ENCODE measurements around the gene TMEM74B.
"Not testable (repeated sequence)": the region's sequence is repeated elsewhere in the genome, so short reads cannot be mapped to it uniquely, and the experiment has no call there.

TMEM74B gene

GRCh38 chr20:1177680-1178079 is 7.1 kb downstream of the TMEM74B start:
- no peak for DNase-seq

GRCh38 chr20:1174787-1175186 is 10.0 kb downstream of the TMEM74B start:
- DNase-seq = no peak

- DNase-seq = no peak
These were observed 11.1 kb downstream of the TMEM74B start for GRCh38 chr20:1173698-1174097.

- DNase-seq = no peak
These were observed 13.2 kb downstream of the TMEM74B start for GRCh38 chr20:1171461-1172093.

- no peak for DNase-seq
These were observed 15.6 kb downstream of the TMEM74B start for GRCh38 chr20:1169224-1169623.

GRCh38 chr20:1166948-1167720 is 17.6 kb downstream of the TMEM74B start:
- no peak for DNase-seq

- no peak for DNase-seq
These were observed 18.8 kb downstream of the TMEM74B start for GRCh38 chr20:1165941-1166340.

- DNase-seq = no peak
These were observed 19.3 kb downstream of the TMEM74B start for GRCh38 chr20:1165521-1165920.

- no peak for DNase-seq
These were observed 19.9 kb downstream of the TMEM74B start for GRCh38 chr20:1164871-1165270.

GRCh38 chr20:1163653-1164052 is 21.1 kb downstream of the TMEM74B start:
- DNase-seq = no peak

GRCh38 chr20:1163105-1163504 is 21.7 kb downstream of the TMEM74B start:
- DNase-seq = no peak

- no peak for DNase-seq
These were observed 23.8 kb downstream of the TMEM74B start for GRCh38 chr20:1160991-1161390.

- DNase-seq = no peak
These were observed 24.3 kb downstream of the TMEM74B start for GRCh38 chr20:1160496-1160895.

GRCh38 chr20:1155342-1155741 is 29.4 kb downstream of the TMEM74B start:
- DNase-seq = no peak

- DNase-seq = no peak
These were observed 30.1 kb downstream of the TMEM74B start for GRCh38 chr20:1154691-1155090.

GRCh38 chr20:1154226-1154625 is 30.6 kb downstream of the TMEM74B start:
- no peak for DNase-seq

- DNase-seq = no peak
These were observed 33.8 kb downstream of the TMEM74B start for GRCh38 chr20:1150968-1151367.

GRCh38 chr20:1150218-1150617 is 34.6 kb downstream of the TMEM74B start:
- no peak for DNase-seq

GRCh38 chr20:1149812-1150211 is 35.0 kb downstream of the TMEM74B start:
- not testable (repeated sequence) for DNase-seq

- no peak for DNase-seq
These were observed 37.8 kb downstream of the TMEM74B start for GRCh38 chr20:1146957-1147356.

GRCh38 chr20:1144401-1145172 is 40.2 kb downstream of the TMEM74B start:
- DNase-seq = no peak

- DNase-seq = no peak
These were observed 47.5 kb downstream of the TMEM74B start for GRCh38 chr20:1137236-1137635.

GRCh38 chr20:1134836-1135235 is 49.9 kb downstream of the TMEM74B start:
- no peak for DNase-seq

GRCh38 chr20:1134355-1134754 is 50.4 kb downstream of the TMEM74B start:
- no peak for DNase-seq
